HG03280 (cell line): ENCODE measurements around the gene CHST11.

Source experiments
- ATAC-seq: cut with Tn5 transposase; IDR thresholded peaks from one replicate; pipeline ENCODE4 v1.9.1; 2021; ENCODE audit warnings: mild to moderate bottlenecking, moderate library complexity; ENCODE audit not compliant: unreplicated experiment

CHST11 gene

DNA sequence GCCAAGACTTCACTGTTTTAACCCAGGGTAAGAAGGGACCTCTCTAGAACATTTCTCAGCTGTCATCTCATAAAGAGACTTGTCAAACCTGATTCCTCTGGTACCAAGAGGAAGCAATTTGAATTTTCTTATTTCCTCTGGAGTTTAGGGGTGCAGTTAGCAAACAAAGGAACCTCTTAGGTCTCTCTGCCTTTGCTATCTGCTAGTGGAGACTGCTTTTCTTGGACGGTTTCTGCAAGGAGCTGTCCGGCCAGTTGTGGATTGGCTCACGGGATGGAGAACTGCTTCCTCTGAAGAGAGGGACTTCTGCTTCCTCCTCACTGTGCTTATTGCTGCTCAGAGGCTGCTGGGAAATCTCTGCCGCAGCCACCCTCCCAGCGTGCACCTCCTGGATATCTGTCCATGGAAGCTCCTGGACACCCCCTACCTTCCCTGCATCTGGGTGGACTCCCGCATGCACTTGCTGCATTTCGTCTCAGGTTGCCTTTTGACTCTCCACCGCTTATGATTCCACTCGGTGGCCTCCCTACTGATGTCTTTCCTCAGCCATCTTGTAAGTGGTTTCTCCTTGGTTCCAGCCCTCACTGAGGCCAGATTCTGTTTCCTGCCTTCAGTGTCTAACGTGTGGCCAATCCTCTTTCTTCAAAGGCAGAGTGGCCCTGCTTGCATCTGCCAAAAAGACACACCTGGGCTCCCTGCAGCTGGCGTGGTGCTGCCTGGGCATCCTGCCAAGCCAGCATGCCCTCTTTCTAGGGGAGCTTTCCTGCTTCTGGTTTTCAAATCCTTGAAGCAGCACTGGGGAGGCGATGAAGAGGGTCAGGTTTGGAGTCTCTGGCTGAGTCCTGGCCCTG is 187.3 kb downstream of the CHST11 start:
- ATAC-seq, result no peak

DNA sequence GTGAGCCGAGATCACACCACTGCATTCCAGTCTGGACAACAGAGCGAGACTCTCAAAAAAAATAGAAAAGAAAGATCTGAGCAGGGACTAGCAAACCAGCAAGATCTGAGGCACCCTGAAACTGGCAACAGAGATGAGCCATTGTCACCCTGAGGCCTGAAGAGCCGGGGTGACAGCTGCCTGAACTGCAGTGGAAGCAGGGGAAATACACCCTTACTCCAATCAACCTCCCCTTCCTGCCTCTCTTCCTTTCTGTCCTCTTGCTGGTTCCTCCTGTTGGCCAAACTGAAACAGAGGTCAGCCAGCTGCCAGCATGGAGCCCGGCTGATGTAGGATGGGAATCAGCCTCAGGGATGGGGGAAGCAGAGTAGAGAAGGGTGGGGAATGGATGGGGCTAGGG is 192.0 kb downstream of the CHST11 start:
- ATAC-seq, result no peak

DNA sequence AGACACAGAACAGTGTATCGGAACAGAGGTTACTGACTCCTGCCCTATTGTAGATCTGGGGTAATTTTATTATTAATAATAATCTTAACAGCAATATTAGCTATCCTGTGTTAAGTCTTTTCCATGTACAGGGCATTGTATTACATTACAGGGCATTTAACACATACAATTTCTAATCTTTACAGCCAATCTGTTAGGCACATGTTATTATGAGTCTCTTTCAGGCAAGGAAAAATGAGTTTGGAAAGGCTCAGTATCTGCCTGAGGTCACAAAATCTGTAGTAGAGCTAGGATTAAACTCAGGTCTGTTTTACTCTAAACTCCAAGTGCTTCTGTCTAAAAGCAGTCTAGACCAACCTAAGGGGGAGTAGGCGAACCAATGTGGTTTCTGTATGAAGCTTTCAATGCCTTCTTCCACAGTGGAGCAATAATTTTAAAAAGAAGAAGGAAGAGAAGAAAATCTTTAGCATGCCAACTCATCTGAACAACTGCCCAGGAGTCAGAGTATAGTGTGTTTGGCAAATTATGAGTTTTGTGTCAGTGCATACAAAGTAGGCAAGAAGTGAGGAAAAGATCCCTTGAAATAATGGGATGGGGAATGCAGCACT is 192.6 kb downstream of the CHST11 start:
- ATAC-seq, result no peak

DNA sequence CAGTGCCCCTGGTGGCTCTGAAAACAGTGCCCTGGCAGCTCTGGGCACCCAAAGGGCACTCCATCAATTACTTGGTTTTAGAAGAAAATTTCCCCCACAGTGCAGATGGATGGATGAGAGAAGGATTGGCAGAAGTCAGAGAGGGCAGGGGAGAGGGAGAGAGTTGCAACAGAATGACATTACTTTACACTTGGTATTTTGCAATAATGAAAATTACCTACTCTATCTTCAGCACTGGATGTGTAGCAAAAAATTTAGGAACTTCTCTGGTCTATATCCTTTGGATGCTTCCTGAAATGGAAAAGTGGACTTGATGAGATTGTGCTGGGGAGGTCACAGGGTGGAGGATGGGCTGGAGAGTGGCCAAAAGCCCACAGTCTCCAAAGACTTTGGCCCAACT is 193.2 kb downstream of the CHST11 start:
- no peak for ATAC-seq

GRCh38 chr12:104650541-104650940 is 193.8 kb downstream of the CHST11 start:
- no peak for ATAC-seq

GRCh38 chr12:104651811-104652210 is 195.1 kb downstream of the CHST11 start:
- no peak for ATAC-seq

DNA sequence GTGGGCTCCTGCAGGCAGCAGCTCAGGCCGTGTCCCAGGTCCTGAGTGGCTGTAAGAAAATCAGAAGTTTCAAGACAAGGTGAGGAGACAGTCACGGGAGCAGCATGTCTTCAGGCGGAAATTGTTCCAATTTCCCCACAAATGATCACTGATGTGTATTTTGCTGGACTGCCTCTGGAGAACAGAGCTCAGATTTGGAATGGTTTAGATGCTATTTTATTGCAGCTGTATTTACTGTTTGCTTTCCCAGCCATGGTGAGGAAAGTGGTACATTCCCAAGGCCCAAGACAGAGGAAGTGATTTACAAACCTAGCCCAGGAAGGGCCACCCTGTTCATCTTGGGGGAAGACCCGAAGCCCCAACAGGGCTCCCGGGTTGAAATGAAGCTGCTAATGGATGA is 195.6 kb downstream of the CHST11 start:
- no peak for ATAC-seq

GRCh38 chr12:104652910-104653309 is 196.2 kb downstream of the CHST11 start:
- ATAC-seq, result no peak

DNA sequence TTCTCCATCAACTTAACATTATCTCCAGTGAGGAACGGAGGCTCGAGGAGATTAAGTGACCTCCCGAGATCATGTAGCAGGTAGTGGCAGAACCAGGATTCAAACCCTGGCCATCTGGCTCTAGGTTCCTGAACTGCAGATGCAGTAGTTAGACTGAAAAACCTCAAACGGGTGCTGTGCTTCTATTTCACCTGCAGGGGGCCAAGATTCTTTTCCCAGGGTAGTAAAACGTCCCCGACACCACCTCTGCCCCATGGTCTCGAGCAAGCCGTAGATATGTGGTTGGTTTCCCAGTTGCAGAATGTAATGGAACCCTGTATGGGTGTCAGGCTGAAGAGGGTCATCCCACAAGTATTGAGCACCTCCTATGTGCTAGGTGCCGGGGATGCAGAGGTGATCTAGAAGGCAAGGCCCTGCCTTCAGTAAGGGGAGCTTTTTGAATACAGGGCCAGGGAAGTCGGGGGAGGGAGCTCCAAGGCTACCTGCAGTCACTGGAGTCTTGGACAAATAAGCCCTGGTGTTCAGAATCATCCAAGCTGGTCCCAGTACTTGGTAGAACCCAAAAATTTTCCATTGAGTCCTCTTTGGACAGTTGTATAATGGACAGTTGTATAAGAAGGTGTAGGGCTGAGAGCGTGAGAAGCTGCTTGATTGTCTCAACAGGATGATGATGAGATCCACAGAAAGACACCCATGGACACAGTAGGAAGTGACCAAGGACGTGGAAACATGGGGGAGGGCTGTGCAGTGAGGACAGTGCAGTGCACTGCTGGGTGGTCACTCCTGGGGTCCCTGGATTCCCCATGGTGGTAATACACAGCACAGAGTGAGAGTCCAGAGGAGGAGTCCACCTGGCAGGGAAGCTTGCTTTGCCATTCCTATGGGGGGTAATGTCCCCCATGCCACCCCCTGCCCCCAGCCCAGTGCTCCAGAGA is 197.2 kb downstream of the CHST11 start:
- no peak for ATAC-seq

DNA sequence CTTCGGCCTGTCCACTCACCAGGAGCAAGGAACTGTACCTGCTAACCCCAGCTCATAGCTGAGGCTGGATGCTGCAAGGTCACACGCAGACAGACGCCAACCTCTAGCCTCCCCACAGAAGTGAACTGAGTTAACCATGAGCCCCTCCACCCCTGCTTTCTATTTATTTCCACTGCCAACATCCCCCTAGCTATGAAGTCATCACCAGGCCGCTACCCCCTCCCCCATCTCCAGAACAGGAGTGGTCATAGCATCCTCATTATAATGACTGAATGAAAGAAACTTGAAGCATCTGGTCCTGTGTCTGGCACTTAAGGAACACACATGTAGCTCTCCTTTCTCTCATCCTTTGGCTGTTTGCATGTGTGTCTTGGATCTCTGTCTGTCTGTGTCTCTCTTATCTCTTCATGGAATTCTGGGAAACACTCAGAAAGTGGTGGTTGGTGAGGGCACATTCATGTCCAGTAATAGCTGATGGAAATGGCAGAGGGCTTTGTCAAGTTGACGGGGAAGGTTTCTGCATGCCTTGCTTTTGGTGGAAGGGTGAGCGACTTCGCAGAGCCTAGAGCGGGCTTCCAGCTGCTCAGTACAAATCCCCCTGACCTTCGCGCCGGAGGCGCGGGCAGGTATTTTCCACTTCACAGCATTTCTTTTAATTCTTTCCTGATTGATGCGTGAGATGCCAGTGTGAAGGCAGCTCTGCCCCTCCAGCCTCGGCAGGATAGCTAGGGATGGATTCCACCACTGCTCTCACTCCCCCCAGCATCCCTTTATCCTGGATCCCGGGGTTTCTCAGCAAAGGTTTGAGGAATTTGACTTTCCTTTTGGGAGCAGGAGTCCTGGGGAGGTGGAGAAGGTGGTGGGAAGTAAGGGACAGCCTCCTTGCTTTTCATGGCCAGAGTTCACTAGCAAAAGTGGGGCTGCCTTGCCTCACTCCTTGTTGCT is 198.2 kb downstream of the CHST11 start:
- no peak for ATAC-seq

DNA sequence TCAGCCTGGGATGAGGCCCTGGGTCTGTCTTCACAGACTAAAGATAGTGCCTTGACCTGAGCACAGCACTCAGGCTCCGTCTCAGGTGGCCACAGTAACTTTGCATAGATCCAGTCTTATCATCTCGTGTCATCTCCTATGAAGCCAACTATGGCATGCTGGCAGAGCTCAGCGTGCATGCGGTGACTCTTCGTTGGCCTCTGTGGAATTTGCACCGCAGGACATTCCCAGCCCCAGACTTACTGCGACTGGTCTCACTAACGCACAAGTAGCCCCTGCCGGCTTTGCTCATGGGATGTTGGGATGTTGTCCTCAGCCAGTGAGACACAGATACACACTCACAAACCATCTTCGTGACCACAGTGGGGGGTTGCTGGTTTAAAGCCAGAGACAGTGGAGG is 199.6 kb downstream of the CHST11 start:
- no peak for ATAC-seq

- ATAC-seq, result no peak
These were observed 200.2 kb downstream of the CHST11 start for GRCh38 chr12:104656921-104657320.

GRCh38 chr12:104657726-104658484 is 201.2 kb downstream of the CHST11 start:
- no peak for ATAC-seq

GRCh38 chr12:104659058-104659457 is 202.3 kb downstream of the CHST11 start:
- no peak for ATAC-seq

DNA sequence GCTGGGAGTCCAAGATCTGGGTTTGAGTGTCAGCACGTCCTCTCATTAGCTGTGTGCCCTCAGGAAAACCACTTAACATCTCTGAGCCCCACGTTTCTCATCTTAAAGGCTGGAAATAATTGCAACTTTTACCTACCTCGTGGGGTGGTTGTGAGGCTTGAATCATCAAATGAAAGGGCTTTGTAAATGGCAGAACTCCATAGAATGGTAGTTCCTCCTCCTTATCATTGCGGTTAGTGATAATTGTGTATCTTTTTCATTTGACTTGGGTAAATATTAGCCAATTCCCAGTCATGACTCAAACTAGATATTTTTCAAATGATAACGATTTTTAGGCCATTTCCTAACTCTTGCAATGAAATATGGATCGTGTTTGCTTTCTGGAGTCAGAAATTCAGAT is 205.5 kb downstream of the CHST11 start:
- no peak for ATAC-seq

- ATAC-seq, result no peak
These were observed 206.2 kb downstream of the CHST11 start for GRCh38 chr12:104662908-104663307.

DNA sequence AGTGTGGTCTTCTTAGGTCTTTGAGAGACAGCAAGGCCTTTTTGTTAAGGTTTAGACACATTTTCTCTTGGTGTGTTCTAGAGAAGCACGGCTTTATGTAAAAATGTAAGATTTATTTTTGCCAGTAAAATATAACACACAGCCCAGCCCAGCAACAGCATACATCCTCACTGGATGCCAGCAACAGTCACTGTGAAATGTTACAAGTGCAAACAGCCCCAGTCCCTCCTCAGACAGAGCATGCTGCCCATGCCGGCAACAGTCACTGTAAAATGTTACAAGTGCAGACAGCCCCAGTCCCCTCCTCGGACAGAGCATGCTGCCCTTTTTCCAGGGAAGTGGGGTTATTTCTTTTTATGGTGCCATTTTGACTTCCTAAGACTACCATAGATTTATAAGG is 207.6 kb downstream of the CHST11 start:
- ATAC-seq, result no peak

- ATAC-seq, result no peak
These were observed 208.5 kb downstream of the CHST11 start for GRCh38 chr12:104665296-104665695.

GRCh38 chr12:104667139-104667538 is 210.4 kb downstream of the CHST11 start:
- ATAC-seq, result no peak

GRCh38 chr12:104668274-104668718 is 211.5 kb downstream of the CHST11 start:
- ATAC-seq, result no peak
